Nucleus accumbens (tissue), 56 donors: Measurements from ENCODE around the gene SAP30BP.

ENCODE experiments used
- DNase-seq, 56 donors: peaks; one replicate each; lab custom pipeline; 2025; lab: John Stamatoyannopoulos, UW

SAP30BP gene

GRCh38 chr17:75645889-75646637 is 21.1 kb upstream of the SAP30BP start:
- DNase-seq, result peak in 52 of 56 donors; percentile 28 to 92 (median 77)

DNA sequence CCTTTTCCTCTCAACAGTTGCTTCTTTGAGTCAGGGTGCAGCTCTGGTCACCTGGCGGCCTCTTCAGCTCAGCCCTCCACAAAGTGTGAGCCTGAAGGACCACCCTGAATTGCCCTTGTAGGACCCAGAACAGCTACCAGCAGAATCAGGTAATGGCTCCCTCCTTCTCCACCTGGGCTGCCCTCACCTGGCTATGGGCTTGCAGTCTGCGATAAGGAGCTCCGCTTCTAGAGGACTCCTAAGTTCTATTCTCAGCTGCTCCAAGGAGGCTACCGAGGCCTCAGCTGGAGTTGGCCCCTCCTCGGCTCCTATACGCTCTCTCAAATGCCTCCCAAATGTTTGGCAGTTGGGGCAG is 20.5 kb upstream of the SAP30BP start:
- DNase-seq, result peak in 1 of 56 donors; percentile 54

- DNase-seq, result peak in 15 of 56 donors; percentile 10 to 48 (median 34)
Measured at GRCh38 chr17:75647061-75647460, 20.1 kb upstream of the SAP30BP start.

DNA sequence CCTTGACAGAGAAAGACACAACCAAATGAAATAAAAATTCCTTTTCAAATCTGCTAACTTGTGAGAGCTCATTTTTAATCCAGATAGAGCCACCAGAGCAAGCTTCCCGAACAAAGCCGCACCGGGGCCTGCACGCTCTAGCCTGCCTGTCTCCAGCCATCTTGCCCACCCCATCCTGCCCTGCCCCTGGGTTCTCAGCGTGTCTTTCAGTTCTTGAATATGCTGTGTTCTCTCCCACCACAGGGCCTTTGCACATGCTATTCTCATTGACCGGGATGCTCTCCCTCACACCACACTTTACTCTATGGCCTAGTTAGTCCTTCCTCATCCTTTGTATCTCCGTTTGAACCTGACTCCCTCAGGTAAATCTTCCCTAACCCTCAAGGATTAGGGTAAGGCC is 19.2 kb upstream of the SAP30BP start:
- no peak for DNase-seq

DNA sequence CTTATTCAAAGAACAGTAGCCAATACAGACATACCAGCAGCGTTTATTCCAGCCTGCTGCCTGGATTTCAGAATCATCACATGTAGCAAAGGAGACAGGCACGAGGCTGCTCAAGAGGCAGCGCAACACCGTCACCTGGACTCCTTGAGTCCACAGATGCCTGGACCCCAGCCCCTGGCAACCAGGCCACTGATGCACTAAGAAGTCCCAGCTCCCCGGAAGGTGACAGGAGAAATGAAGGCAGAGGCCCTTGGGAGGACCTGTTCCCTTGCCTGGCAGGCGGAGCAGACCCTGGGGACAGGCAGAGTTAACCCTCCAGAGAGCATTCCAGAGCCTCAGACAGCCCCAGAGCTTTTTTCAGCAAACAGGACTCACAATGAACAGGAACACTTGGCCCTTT is 17.5 kb upstream of the SAP30BP start:
- no peak for DNase-seq

- DNase-seq, result no peak
Measured at GRCh38 chr17:75650874-75651273, 16.3 kb upstream of the SAP30BP start.

DNA sequence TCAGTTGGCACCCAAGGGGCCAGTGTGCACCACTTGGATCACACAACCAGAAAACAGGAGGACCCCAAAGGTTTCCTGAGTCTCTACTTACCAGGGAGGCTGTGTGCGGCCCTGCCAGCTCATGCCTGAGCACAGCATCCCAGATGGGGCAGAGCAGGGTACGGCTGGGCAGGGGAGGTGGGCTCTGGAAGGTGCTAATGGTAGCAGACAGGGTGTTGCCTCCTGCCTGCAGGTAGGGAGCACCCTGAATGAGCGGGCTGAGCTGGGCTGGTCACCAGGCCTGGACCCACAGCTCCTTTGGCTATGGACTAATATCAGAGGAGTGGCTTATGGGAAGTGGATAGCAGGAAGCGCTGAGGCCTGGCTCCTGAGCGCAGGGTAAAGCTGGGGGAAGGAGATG is 14.8 kb upstream of the SAP30BP start:
- no peak for DNase-seq

GRCh38 chr17:75652934-75653549 is 14.1 kb upstream of the SAP30BP start:
- DNase-seq, result peak in 12 of 56 donors; percentile 11 to 51 (median 40)

- DNase-seq, result peak in 14 of 56 donors; percentile 15 to 59 (median 39)
Measured at GRCh38 chr17:75654176-75654575, 13.0 kb upstream of the SAP30BP start.

- DNase-seq, result no peak
Measured at GRCh38 chr17:75658237-75658636, 8.9 kb upstream of the SAP30BP start.

- DNase-seq, result peak in 42 of 56 donors; percentile 8 to 83 (median 61)
Measured at GRCh38 chr17:75661531-75661930, 5.6 kb upstream of the SAP30BP start.

DNA sequence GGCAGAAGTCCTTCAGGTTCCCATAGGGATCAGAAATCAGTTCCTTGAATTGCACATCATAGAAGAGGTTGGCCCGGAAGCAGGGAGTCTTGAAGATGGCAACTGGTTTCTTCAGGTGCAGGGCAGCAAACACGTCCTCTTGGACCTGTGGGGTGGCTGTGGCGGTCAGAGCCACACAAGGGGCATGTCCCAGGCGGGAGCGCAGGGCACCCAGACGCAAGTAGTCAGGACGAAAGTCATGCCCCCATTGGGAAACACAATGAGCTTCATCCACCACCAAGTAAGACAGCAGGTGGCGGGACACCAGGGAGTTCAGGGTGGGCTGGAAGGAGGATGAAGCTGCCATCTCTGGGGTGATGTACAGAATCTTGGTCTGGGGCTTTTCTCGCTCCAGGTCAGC is 4.6 kb upstream of the SAP30BP start:
- no peak for DNase-seq

DNA sequence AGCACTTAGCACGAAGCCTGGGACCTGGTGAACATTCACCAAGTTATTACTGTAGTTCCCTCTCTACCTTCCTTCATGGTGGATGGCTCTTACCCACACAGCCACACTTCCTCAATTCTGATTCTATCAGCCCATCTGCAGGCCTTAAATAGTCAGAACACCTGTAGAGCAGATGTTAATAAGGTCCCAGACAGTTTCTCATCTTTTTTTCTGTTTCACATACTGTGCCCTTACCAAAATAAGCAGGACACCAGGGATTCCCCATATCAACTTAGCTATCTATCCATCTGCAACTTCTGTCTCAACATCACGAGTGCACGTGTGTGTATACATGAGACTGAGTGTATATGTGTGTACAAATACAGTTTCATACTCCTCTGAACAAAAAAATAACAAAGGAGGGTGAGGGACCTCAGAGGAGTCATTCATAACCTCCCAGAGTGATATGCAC is 3.0 kb upstream of the SAP30BP start:
- DNase-seq, result no peak

DNA sequence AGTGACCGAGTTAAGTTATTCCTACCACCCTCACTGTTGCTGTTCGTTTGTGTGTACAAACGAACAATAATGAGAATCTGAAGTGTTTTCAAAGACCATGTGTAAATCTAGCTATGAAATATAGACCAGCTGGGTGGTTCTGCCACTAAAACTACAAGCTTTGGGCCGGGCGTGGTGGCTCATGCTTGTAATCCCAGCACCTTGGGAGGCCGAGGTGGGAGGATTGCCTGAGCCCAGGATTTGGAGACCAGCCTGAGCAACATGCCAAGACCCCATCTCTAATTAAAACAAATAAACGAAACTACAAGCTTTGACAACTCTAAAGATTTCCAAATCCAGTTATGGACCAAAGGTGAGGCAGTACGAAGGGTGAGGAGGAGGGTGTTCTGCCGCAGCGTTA is 1.2 kb upstream of the SAP30BP start:
- DNase-seq, result no peak

GRCh38 chr17:75667825-75668224 is 687 bp downstream of the SAP30BP start:
- DNase-seq, result no peak

DNA sequence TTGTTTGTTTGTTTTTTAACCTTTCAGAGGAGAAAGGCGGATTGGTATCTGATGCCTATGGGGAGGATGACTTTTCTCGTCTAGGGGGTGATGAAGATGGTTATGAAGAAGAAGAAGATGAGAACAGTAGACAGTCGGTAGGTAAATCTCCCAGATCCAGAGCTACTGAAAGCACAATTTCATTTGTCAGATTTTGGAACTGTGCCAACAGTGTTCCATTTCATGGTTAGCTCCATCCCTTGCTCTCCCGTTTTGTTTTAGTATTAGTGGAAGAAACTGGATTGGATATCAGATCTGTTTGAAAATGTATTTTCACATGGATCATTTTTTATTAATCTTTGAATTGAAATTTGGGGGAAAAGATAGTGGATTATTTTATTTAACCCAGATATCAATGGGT is 1.4 kb downstream of the SAP30BP start:
- no peak for DNase-seq

- DNase-seq, result no peak
Measured at GRCh38 chr17:75670868-75671267, 3.7 kb downstream of the SAP30BP start.

GRCh38 chr17:75672011-75672410 is 4.9 kb downstream of the SAP30BP start:
- DNase-seq, result no peak

GRCh38 chr17:75673487-75673886 is 6.3 kb downstream of the SAP30BP start:
- DNase-seq, result no peak

DNA sequence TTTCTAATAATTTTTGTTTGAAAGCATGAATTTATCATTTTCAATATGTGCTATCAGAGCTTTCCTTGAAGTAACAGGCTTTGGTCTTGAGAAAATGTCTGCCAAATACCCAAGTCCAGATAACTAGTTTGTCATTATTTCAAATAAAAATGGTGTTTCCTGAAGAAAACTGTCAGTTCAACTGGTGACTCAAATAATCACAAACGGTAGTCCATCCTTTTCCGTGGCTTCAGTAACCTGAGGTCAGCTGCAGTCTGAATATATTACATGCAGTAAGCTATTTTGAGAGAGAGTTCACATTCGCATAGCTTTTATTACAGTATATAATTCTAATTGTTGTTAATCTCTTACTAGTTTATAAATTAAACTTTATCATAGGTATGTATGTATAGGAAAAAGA is 9.3 kb downstream of the SAP30BP start:
- no peak for DNase-seq

DNA sequence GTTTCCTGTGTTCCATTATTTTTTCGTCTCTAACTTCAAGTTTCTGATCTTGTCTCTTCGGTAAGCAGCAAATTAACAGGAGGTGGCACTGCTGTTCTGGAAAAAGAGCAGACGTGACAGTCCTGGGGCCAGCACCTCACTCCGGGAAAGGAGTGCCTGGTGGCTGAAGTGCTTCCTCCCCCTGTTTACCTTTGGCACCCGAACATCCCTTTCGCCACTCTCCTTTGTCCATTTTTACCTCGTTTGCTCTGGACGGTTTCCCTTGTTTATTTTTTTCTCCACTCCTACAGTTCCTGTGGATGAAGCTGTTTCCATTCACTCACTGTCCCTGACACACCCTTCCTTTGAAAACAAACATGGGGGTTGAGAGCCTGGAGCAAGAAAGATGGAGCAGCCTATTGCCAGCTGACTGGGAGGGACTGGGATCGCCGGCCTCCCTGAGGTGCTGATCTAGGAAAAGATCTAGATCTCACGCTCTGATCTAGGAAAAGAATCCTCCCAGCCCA is 12.6 kb downstream of the SAP30BP start:
- peak in 19 of 56 donors; percentile 17 to 48 (median 32) for DNase-seq

GRCh38 chr17:75680431-75680830 is 13.3 kb downstream of the SAP30BP start:
- DNase-seq, result no peak
